ENCODE results near the gene ABHD8.

The ABHD8 gene

GRCh38 chr19:17338433-17339078 is 35.3 kb upstream of the ABHD8 start:
- TF ChIP-seq CTCF (IDR thresholded peaks at IDR 0.05; ENCODE audit: borderline replicate concordance, insufficient read depth, low read depth, low read length) = no peak
- H3K4me3 ChIP-seq (ENCODE audit: low read depth, low read length) = peak overlapping the region; percentile 78

GRCh38 chr19:17337675-17338432 is 34.6 kb upstream of the ABHD8 start:
- H3K4me3 ChIP-seq (ENCODE audit: low read depth, low read length) = peak overlapping the region; percentile 78
- TF ChIP-seq CTCF (IDR thresholded peaks at IDR 0.05; ENCODE audit: borderline replicate concordance, insufficient read depth, low read depth, low read length) = no peak

GRCh38 chr19:17336872-17337674 is 33.8 kb upstream of the ABHD8 start, which contains the start of gene GTPBP3:
Gene GTPBP3 (plus strand): TSS chr19:17337553. CDS start chr19:17337612, 59 bp downstream.
- no peak for TF ChIP-seq CTCF (IDR thresholded peaks at IDR 0.05; ENCODE audit: borderline replicate concordance, insufficient read depth, low read depth, low read length)
- H3K4me3 ChIP-seq (ENCODE audit: low read depth, low read length) = peak within 1 kb of the TSS; percentile 78

- TF ChIP-seq CTCF (IDR thresholded peaks at IDR 0.05; ENCODE audit: borderline replicate concordance, insufficient read depth, low read depth, low read length) = no peak
These were observed 32.4 kb upstream of the ABHD8 start for GRCh38 chr19:17335575-17335974.

GRCh38 chr19:17334414-17335409 is 31.5 kb upstream of the ABHD8 start, which contains the start of gene ANO8:
Gene ANO8 (minus strand): TSS chr19:17334855. CDS start chr19:17334670, 185 bp downstream.
- peak within 1 kb of the TSS; percentile 80 for H3K4me3 ChIP-seq (ENCODE audit: low read depth, low read length)
- no peak for TF ChIP-seq CTCF (IDR thresholded peaks at IDR 0.05; ENCODE audit: borderline replicate concordance, insufficient read depth, low read depth, low read length)

More at GRCh38 chr19:17335575-17335974, 32.4 kb upstream of the ABHD8 start:
- no peak overlapping the region for H3K4me3 ChIP-seq (ENCODE audit: low read depth, low read length)
